ENCODE measurements around the gene ABHD14A. TPM values are rescaled to one million over a fixed set of nuclear protein-coding genes. Genes with fewer than 3 reads are reported as not detected.

ABHD14A gene
- total and polyA plus RNA-seq, 3 donors from 2014 or later = 27.7 to 51.6 (median 38.9) TPM

- H3K4me1 ChIP-seq = peaks cover 39% of the 10 kb centered on the region
Measured at GRCh38 chr3:52004906-52005395, 30.1 kb downstream of the ABHD14A start.

GRCh38 chr3:52005571-52005986, 30.7 kb downstream of the ABHD14A start:
- peak overlapping the region; percentile 10 to 24 for H3K27ac ChIP-seq
- no peak overlapping the region for H3K4me3 ChIP-seq
- intact Hi-C loops (cut with DNase I; ENCODE audit: low total_unique reads) = loop anchor here (10.0 kb wide), 1 partner anchor 49 kb away; the partner anchor contains the start of gene DUSP7
- 6 to 23% methylated on average over 8 to 15 of the region's 15 CpGs for WGBS, 2 donors
- TF ChIP-seq, protein P1, sequence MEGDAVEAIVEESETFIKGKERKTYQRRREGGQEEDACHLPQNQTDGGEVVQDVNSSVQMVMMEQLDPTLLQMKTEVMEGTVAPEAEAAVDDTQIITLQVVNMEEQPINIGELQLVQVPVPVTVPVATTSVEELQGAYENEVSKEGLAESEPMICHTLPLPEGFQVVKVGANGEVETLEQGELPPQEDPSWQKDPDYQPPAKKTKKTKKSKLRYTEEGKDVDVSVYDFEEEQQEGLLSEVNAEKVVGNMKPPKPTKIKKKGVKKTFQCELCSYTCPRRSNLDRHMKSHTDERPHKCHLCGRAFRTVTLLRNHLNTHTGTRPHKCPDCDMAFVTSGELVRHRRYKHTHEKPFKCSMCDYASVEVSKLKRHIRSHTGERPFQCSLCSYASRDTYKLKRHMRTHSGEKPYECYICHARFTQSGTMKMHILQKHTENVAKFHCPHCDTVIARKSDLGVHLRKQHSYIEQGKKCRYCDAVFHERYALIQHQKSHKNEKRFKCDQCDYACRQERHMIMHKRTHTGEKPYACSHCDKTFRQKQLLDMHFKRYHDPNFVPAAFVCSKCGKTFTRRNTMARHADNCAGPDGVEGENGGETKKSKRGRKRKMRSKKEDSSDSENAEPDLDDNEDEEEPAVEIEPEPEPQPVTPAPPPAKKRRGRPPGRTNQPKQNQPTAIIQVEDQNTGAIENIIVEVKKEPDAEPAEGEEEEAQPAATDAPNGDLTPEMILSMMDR (IDR thresholded peaks at IDR 0.05) = peak in 1 of 3 experiments; percentile 6
- no peak for TF ChIP-seq POLR2A (IDR thresholded peaks at IDR 0.05)
- H3K36me3 ChIP-seq (ENCODE audit: low read depth, missing control alignments) = no peaks in the 10 kb centered on the region
- DNase-seq = peak; percentile 90
- H3K9me3 ChIP-seq = no peaks in the 10 kb centered on the region
- H3K27me3 ChIP-seq = no peaks in the 10 kb centered on the region
- peaks cover 39% of the 10 kb centered on the region for H3K4me1 ChIP-seq

More at GRCh38 chr3:52004906-52005395, 30.1 kb downstream of the ABHD14A start:
- H3K27ac ChIP-seq = peak overlapping the region; percentile 10 to 24
- H3K36me3 ChIP-seq (ENCODE audit: low read depth, missing control alignments) = no peaks in the 10 kb centered on the region
- 60 to 75% methylated on average over 3 to 4 of the region's 4 CpGs for WGBS, 2 donors
- intact Hi-C loops (cut with DNase I; ENCODE audit: low total_unique reads) = loop anchor here (5.0 to 10.0 kb wide), 2 partner anchors 50 to 137 kb away; partner anchors contain the start of gene DUSP7
- H3K4me3 ChIP-seq = no peak overlapping the region
- H3K9me3 ChIP-seq = no peaks in the 10 kb centered on the region
- DNase-seq = no peak
- H3K27me3 ChIP-seq = no peaks in the 10 kb centered on the region
- no peak for TF ChIP-seq POLR2A (IDR thresholded peaks at IDR 0.05)
- TF ChIP-seq, protein P1 (IDR thresholded peaks at IDR 0.05) = no peak

- Histone ChIP-seq H3K36me3 (ENCODE audit: low read depth, missing control alignments) (no peaks in the 10 kb centered on the region), H3K9me3 (no peaks in the 10 kb centered on the region), H3K27ac (no peak overlapping the region), H3K27me3 (no peaks in the 10 kb centered on the region), H3K4me1 (peaks cover 39% of the 10 kb centered on the region), H3K4me3 (no peak overlapping the region)
- peak; percentile 53 for DNase-seq
- intact Hi-C loops (cut with DNase I; ENCODE audit: low total_unique reads) = loop anchor here (10.0 kb wide), 1 partner anchor 49 kb away; the partner anchor contains the start of gene DUSP7
- 48 to 66% methylated on average over 4 to 7 of the region's 8 CpGs for WGBS, 2 donors
- TF ChIP-seq, protein P1 (IDR thresholded peaks at IDR 0.05) = no peak
- no peak for TF ChIP-seq POLR2A (IDR thresholded peaks at IDR 0.05)
Measured at GRCh38 chr3:52006017-52006819, 31.4 kb downstream of the ABHD14A start.

DNA sequence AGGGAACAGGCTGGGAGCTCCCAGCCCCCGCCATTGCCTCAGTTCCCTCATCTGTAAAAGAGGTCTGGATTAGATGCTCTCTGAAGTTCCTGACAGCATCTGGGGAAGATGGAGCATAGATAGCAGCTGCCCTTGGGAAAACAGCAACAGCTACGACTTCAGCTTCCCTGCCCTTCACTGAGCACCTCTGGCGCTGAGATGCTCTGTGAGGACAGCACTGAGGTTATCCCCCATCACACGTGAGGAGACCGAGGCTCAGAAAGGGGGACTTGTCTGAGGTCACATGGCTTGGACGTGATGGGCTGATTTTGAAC, 31.9 kb downstream of the ABHD14A start:
- Histone ChIP-seq H3K9me3 (no peaks in the 10 kb centered on the region), H3K27me3 (no peaks in the 10 kb centered on the region), H3K27ac (no peak overlapping the region), H3K36me3 (ENCODE audit: low read depth, missing control alignments) (no peaks in the 10 kb centered on the region), H3K4me1 (peaks cover 39% of the 10 kb centered on the region), H3K4me3 (no peak overlapping the region)
- 55 to 72% methylated on average over 5 to 6 of the region's 6 CpGs for WGBS, 2 donors
- no peak for DNase-seq
- intact Hi-C loops (cut with DNase I; ENCODE audit: low total_unique reads) = loop anchor here (10.0 kb wide), 1 partner anchor 48 kb away; the partner anchor contains the start of gene DUSP7
- TF ChIP-seq, protein P1 (IDR thresholded peaks at IDR 0.05) = no peak
- TF ChIP-seq POLR2A (IDR thresholded peaks at IDR 0.05) = no peak

All from testis (tissue), 3 donors.